Measurements from ENCODE around the gene UBE2G1. TPM values are rescaled to one million over a fixed set of nuclear protein-coding genes. Genes with fewer than 3 reads are reported as not detected.

The UBE2G1 gene, protein sequence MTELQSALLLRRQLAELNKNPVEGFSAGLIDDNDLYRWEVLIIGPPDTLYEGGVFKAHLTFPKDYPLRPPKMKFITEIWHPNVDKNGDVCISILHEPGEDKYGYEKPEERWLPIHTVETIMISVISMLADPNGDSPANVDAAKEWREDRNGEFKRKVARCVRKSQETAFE
- 10 to 100 TPM; 58.2 to 76.4 (median 64.7) TPM for total RNA-seq
- total RNA-seq (2013): 51.6 TPM

DNA sequence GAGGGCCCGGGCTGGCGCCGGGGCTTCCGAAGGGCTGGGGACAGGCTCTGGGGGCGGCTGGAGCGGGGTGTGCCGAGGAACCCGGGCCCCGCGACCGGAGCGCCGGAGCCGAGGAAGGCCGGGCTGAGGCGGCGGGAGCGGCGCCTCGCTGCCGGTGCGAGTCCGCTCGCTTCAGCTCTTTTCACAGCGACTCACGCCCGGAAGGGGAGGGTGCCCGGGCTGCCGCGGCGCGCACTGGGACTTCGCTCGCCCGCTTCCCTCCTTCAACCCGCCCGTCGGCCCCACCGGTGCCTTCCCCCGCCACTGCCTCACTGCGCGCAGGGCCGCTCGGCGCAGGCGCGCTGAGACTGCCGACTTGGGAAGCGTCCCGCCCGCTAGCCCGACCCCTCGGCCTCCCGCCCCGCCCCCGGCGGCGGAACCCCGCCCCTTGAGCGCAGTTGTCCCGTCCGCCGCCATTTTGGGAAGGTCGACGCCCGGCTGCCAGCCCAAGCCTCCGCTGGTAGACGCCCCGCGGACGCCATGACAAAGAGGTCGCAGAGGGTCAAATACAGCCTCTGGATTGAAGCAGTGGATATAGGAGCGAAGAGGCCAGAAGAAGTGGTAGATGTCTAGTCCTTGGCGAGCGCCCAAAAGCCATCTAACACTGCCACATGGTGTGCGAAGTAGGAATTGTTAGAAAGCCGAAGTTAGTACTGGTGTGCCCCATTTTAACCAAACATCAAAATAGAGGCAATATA lies at the start of gene UBE2G1:
Gene UBE2G1, minus strand, starts transcription at position 349 of the 737 bp plus-strand sequence. CDS start 359 bp downstream, outside the sequence.
- Mint-ChIP-seq H3K27ac (peak within 1 kb of the TSS; percentile 85 to 87), H3K9me3 (no peaks in the 10 kb centered on the region), H3K4me3 (peak within 1 kb of the TSS; percentile 82), H3K4me1 (peaks cover 21 to 27% of the 10 kb centered on the region in 2 donors), H3K36me3 (no peaks in the 10 kb centered on the region), H3K27me3 (ENCODE audit: low read depth in 2 of 2) (no peaks in the 10 kb centered on the region)
- ATAC-seq (peak; percentile 84 to 95 (median 87)), DNase-seq (peak; percentile 98 to 99)
- Histone ChIP-seq H3K27me3 (ENCODE audit: control insufficient read depth, insufficient read depth, low read length) (no peaks in the 10 kb centered on the region), H3K9me3 (ENCODE audit: control insufficient read depth, insufficient read depth, low read length) (no peaks in the 10 kb centered on the region), H3K36me3 (ENCODE audit: control insufficient read depth, insufficient read depth, low read length) (peaks cover 2% of the 10 kb centered on the region), H3K27ac (ENCODE audit: low read length) (peak within 1 kb of the TSS; percentile 82), H3K4me1 (ENCODE audit: control insufficient read depth, insufficient read depth, low read length) (peaks cover 21% of the 10 kb centered on the region), H3K4me3 (ENCODE audit: low read length) (peak within 1 kb of the TSS; percentile 55)
- TF ChIP-seq, protein P1, sequence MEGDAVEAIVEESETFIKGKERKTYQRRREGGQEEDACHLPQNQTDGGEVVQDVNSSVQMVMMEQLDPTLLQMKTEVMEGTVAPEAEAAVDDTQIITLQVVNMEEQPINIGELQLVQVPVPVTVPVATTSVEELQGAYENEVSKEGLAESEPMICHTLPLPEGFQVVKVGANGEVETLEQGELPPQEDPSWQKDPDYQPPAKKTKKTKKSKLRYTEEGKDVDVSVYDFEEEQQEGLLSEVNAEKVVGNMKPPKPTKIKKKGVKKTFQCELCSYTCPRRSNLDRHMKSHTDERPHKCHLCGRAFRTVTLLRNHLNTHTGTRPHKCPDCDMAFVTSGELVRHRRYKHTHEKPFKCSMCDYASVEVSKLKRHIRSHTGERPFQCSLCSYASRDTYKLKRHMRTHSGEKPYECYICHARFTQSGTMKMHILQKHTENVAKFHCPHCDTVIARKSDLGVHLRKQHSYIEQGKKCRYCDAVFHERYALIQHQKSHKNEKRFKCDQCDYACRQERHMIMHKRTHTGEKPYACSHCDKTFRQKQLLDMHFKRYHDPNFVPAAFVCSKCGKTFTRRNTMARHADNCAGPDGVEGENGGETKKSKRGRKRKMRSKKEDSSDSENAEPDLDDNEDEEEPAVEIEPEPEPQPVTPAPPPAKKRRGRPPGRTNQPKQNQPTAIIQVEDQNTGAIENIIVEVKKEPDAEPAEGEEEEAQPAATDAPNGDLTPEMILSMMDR (IDR thresholded peaks at IDR 0.05): no peak
- intact Hi-C loops (cut with micrococcal nuclease): loop anchor here (1.0 to 5.0 kb wide), 2 partner anchors 104 to 223 kb away; partner anchors contain the start of genes ANKFY1, CYB5D2 and ZZEF1
- under 1% methylated on average over 77 of the region's 77 CpGs for WGBS (ENCODE audit: insufficient coverage)

GRCh38 chr17:4412933-4413831 lies 46.7 kb upstream of the UBE2G1 start:
- 35% methylated on average over 26 of the region's 27 CpGs for WGBS (ENCODE audit: insufficient coverage)
- H3K27ac Mint-ChIP-seq: peak overlapping the region in 1 of 2 donors; percentile 63
- TF ChIP-seq, protein P1 (IDR thresholded peaks at IDR 0.05): peak; percentile 84
- no peaks in the 10 kb centered on the region for H3K36me3 Mint-ChIP-seq
- H3K4me3 Mint-ChIP-seq: peak overlapping the region; percentile 47
- peaks cover 4 to 7% of the 10 kb centered on the region in 2 donors for H3K4me1 Mint-ChIP-seq
- H3K9me3 Mint-ChIP-seq: no peaks in the 10 kb centered on the region
- peaks cover 8% of the 10 kb centered on the region for H3K4me1 ChIP-seq (ENCODE audit: control insufficient read depth, insufficient read depth, low read length)
- H3K27me3 ChIP-seq (ENCODE audit: control insufficient read depth, insufficient read depth, low read length): no peaks in the 10 kb centered on the region
- ATAC-seq: peak; percentile 94 to 98 (median 97)
- peaks cover 0 to 5% of the 10 kb centered on the region in 2 donors for H3K27me3 Mint-ChIP-seq (ENCODE audit: low read depth in 2 of 2)
- no peak overlapping the region for H3K27ac ChIP-seq (ENCODE audit: low read length)
- peak; percentile 90 to 94 for DNase-seq
- no peak overlapping the region for H3K4me3 ChIP-seq (ENCODE audit: low read length)
- H3K9me3 ChIP-seq (ENCODE audit: control insufficient read depth, insufficient read depth, low read length): no peaks in the 10 kb centered on the region
- H3K36me3 ChIP-seq (ENCODE audit: control insufficient read depth, insufficient read depth, low read length): no peaks in the 10 kb centered on the region
- intact Hi-C loops (cut with micrococcal nuclease): loop anchor here (1.0 kb wide), 3 partner anchors 109 to 213 kb away; no protein-coding TSS in a partner anchor

DNA sequence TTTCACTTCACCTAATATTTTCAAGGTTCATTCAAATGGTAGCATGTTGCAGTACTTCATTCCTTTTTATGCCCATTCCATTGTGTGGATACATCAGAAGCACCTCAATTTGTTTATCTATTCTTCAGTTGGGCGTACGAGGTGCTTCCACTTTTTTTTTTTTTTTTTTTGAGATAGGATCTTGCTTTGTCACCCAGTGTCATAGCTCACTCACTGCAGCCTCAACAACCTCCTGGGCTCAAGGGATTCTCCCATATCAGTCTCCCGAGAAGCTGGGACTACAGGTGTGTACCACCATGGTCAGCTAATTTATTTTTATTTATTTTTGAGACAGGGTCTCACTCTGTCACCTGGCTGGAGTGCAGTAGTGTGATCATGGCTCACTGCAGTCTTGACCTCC lies 44.7 kb upstream of the UBE2G1 start:
- Mint-ChIP-seq H3K27ac (no peak overlapping the region), H3K4me1 (peaks cover 4 to 7% of the 10 kb centered on the region in 2 donors), H3K4me3 (no peak overlapping the region), H3K9me3 (no peaks in the 10 kb centered on the region), H3K36me3 (no peaks in the 10 kb centered on the region), H3K27me3 (ENCODE audit: low read depth in 2 of 2) (peaks cover 0 to 5% of the 10 kb centered on the region in 2 donors)
- WGBS (ENCODE audit: insufficient coverage): 44% methylated on average over 2 of the region's 3 CpGs
- TF ChIP-seq, protein P1 (IDR thresholded peaks at IDR 0.05): no peak
- no peaks in the 10 kb centered on the region for H3K9me3 ChIP-seq (ENCODE audit: control insufficient read depth, insufficient read depth, low read length)
- no peaks in the 10 kb centered on the region for H3K27me3 ChIP-seq (ENCODE audit: control insufficient read depth, insufficient read depth, low read length)
- no peaks in the 10 kb centered on the region for H3K36me3 ChIP-seq (ENCODE audit: control insufficient read depth, insufficient read depth, low read length)
- H3K27ac ChIP-seq (ENCODE audit: low read length): no peak overlapping the region
- no peak overlapping the region for H3K4me3 ChIP-seq (ENCODE audit: low read length)
- DNase-seq (no peak), ATAC-seq (no peak)
- H3K4me1 ChIP-seq (ENCODE audit: control insufficient read depth, insufficient read depth, low read length): peaks cover 8% of the 10 kb centered on the region
- intact Hi-C loops (cut with micrococcal nuclease): no loop called here

Data from natural killer cell (primary cell).